ENCODE results near the gene NAPSA. TPM values are rescaled to one million over a fixed set of nuclear protein-coding genes. Genes with fewer than 3 reads are reported as not detected.

Gene NAPSA
- total and polyA plus RNA-seq, 2 donors (not counting 3 experiments of a cell fraction or from before 2014, with no cell fraction given), result 0.19 TPM; not detected in 1

GRCh38 chr19:50327013-50327412 is 38.4 kb downstream of the NAPSA start:
- Histone ChIP-seq H2AFZ (ENCODE audit: low read depth, low read length) (no peak overlapping the region), H3K4me1 (ENCODE audit: control insufficient read depth, extremely low read depth, insufficient read depth, low read length) (peaks cover 7% of the 10 kb centered on the region), H4K20me1 (replicated peaks; ENCODE audit: control insufficient read depth, extremely low read depth, insufficient read depth, low read length) (no peaks in the 10 kb centered on the region), H3K4me3 (replicated peaks in 1 of 3; ENCODE audit: insufficient read depth in 1 of 3, low read depth in 1 of 3, low read length in 3 of 3) (no peak overlapping the region), H3K79me2 (ENCODE audit: control insufficient read depth, insufficient read depth, low read length) (no peaks in the 10 kb centered on the region), H3K27me3 (ENCODE audit: control insufficient read depth in 2 of 2, insufficient read depth in 2 of 2, low read length in 2 of 2) (peaks cover 24 to 26% of the 10 kb centered on the region in 2 experiments), H3K36me3 (ENCODE audit: control insufficient read depth in 2 of 2, extremely low read depth in 1 of 2, insufficient read depth in 2 of 2, low read length in 2 of 2) (no peaks in the 10 kb centered on the region), H3K9me3 (replicated peaks; ENCODE audit: control insufficient read depth, insufficient read depth, low read length) (no peaks in the 10 kb centered on the region), H3K9me1 (replicated peaks; ENCODE audit: control insufficient read depth, extremely low read depth, insufficient read depth, low read length) (no peaks in the 10 kb centered on the region), H3K9ac (replicated peaks; ENCODE audit: extremely low read depth, insufficient read depth, low read length) (no peak overlapping the region), H3K4me2 (ENCODE audit: insufficient read depth, low read length) (no peak overlapping the region), H3K27ac (ENCODE audit: insufficient read depth, low read depth, low read length) (no peak overlapping the region)
- POLR2A ChIA-PET, result no interaction called here
- BruUV-seq (replicated peaks), result no TSS peak
- DNase-seq (ENCODE audit: low read depth, low spot score), result no peak
- FAIRE-seq, result no peak
- TF ChIP-seq POLR2AphosphoS5 (IDR thresholded peaks at IDR 0.05; ENCODE audit: insufficient read depth, low read depth, low read length), result no peak
- no peak for TF ChIP-seq MYC (IDR thresholded peaks at IDR 0.05; ENCODE audit: low read depth, low read length)
- TF ChIP-seq GATA2 (IDR thresholded peaks at IDR 0.05; ENCODE audit: insufficient read depth, insufficient read length, low read depth, low read length), result no peak
- no peak for TF ChIP-seq EZH2 (IDR thresholded peaks at IDR 0.05; ENCODE audit: borderline replicate concordance, low read depth, low read length, severe bottlenecking)
- TF ChIP-seq JUN (IDR thresholded peaks at IDR 0.05; ENCODE audit: borderline replicate concordance, insufficient read depth, insufficient read length, low read depth), result no peak
- dilution Hi-C loops (cut with MboI; ENCODE audit: extremely low pct_ligation_motif_present, low sequenced_read_pairs), result no loop called here
- intact Hi-C loops (cut with micrococcal nuclease), result loop anchor here (5.0 kb wide), 1 partner anchor 395 kb away; the partner anchor contains the start of gene CLEC11A
- CTCF ChIA-PET, result no interaction called here

- H3K4me2 ChIP-seq (ENCODE audit: insufficient read depth, low read length), result no peak overlapping the region
- H3K27ac ChIP-seq (ENCODE audit: insufficient read depth, low read depth, low read length), result no peak overlapping the region
- H2AFZ ChIP-seq (ENCODE audit: low read depth, low read length), result no peak overlapping the region
- ChIA-PET POLR2A (no interaction called here), CTCF (interaction anchor here (0.9 to 1.0 kb wide), 4 partner anchors 25 to 74 kb away, joined by 5 to 16 read pairs (median 6); no protein-coding TSS in a partner anchor)
- H3K9ac ChIP-seq (replicated peaks; ENCODE audit: extremely low read depth, insufficient read depth, low read length), result no peak overlapping the region
- H3K4me3 ChIP-seq (replicated peaks in 1 of 3; ENCODE audit: insufficient read depth in 1 of 3, low read depth in 1 of 3, low read length in 3 of 3), result no peak overlapping the region
- no peak for TF ChIP-seq JUN (IDR thresholded peaks at IDR 0.05; ENCODE audit: borderline replicate concordance, insufficient read depth, insufficient read length, low read depth)
- TF ChIP-seq FOS (IDR thresholded peaks at IDR 0.05; ENCODE audit: borderline replicate concordance, insufficient read depth, low read length), result no peak
- TF ChIP-seq MYC (IDR thresholded peaks at IDR 0.05; ENCODE audit: low read depth, low read length), result no peak
- TF ChIP-seq EZH2 (IDR thresholded peaks at IDR 0.05; ENCODE audit: borderline replicate concordance, low read depth, low read length, severe bottlenecking), result peak; percentile 66
- dilution Hi-C loops (cut with MboI; ENCODE audit: extremely low pct_ligation_motif_present, low sequenced_read_pairs), result no loop called here
- intact Hi-C loops (cut with micrococcal nuclease), result loop anchor here (1.0 to 5.0 kb wide), 2 partner anchors 22 to 396 kb away; partner anchors contain the start of gene CLEC11A
- FAIRE-seq, result no peak
- no peaks in the 10 kb centered on the region for H3K9me3 ChIP-seq (replicated peaks; ENCODE audit: control insufficient read depth, insufficient read depth, low read length)
- H3K79me2 ChIP-seq (ENCODE audit: control insufficient read depth, insufficient read depth, low read length), result no peaks in the 10 kb centered on the region
- no peaks in the 10 kb centered on the region for H4K20me1 ChIP-seq (replicated peaks; ENCODE audit: control insufficient read depth, extremely low read depth, insufficient read depth, low read length)
- H3K9me1 ChIP-seq (replicated peaks; ENCODE audit: control insufficient read depth, extremely low read depth, insufficient read depth, low read length), result no peaks in the 10 kb centered on the region
- no peak for DNase-seq (ENCODE audit: low read depth, low spot score)
- peaks cover 21% of the 10 kb centered on the region in 2 experiments for H3K27me3 ChIP-seq (ENCODE audit: control insufficient read depth in 2 of 2, insufficient read depth in 2 of 2, low read length in 2 of 2)
- H3K36me3 ChIP-seq (ENCODE audit: control insufficient read depth in 2 of 2, extremely low read depth in 1 of 2, insufficient read depth in 2 of 2, low read length in 2 of 2), result no peaks in the 10 kb centered on the region
- peaks cover 7% of the 10 kb centered on the region for H3K4me1 ChIP-seq (ENCODE audit: control insufficient read depth, extremely low read depth, insufficient read depth, low read length)
- no TSS peak for BruUV-seq (replicated peaks)
Observed at GRCh38 chr19:50326101-50326664, 39.3 kb downstream of the NAPSA start.

Measured in endothelial cell of umbilical vein (primary cell).